Motor neuron (in vitro differentiated cells): ENCODE results near the gene OR11H6. TPM values are rescaled to one million over a fixed set of nuclear protein-coding genes. Genes with fewer than 3 reads are reported as not detected.
A peak's percentile ranks its signal among the peaks of the same experiment; 100 is the strongest.
"Not testable (repeated sequence)": the region's sequence is repeated elsewhere in the genome, so short reads cannot be mapped to it uniquely, and the experiment has no call there.

Experiments
- ATAC-seq, 8 experiments: fragments of 200-7000 bp; cut with Tn5 transposase; replicated peaks in 6 of 8; 2 replicates each; pipeline ENCODE4 v1.8.0; 2021; ENCODE audit warnings: mild to moderate bottlenecking in 8 of 8, moderate library complexity in 8 of 8
- H3K27ac ChIP-seq, 2 donors: fragments of 250-450 bp; sonication (Bioruptor Pico); 2 replicates each; pipeline ENCODE4 v1.9.0; 2021; ENCODE audit warnings: antibody characterized with exemption in 2 of 2, mild to moderate bottlenecking in 2 of 2, moderate library complexity in 1 of 2
- H3K4me1 ChIP-seq, 2 donors: fragments of 250-450 bp; sonication (Bioruptor Pico); replicated peaks in 1 of 2; 2 replicates each; pipeline ENCODE4 v1.6.1; 2021; ENCODE audit warnings: antibody characterized with exemption in 2 of 2, mild to moderate bottlenecking in 2 of 2, moderate library complexity in 1 of 2
- H3K4me3 ChIP-seq, 5 donors: fragments of 250-450 bp; sonication (Bioruptor Pico); 2 replicates each; pipeline ENCODE4 v1.9.0; 2021; ENCODE audit warnings: antibody characterized with exemption in 5 of 5, mild to moderate bottlenecking in 5 of 5, moderate library complexity in 4 of 5
- WGBS, 10 experiments: fragments of 450-650 bp; shearing (Covaris generic); methylation state at CpG; one replicate each; pipeline ENCODE4 v1.0.0; 2022; 5-methylcytosine and 5-hydroxymethylcytosine counted together
- in situ Hi-C, 9 experiments: fragments of 400-800 bp; cut with MboI; loops; one replicate each; pipeline ENCODE4 v1.15.0; 2021; ENCODE audit warnings: low sequenced_read_pairs in 9 of 9, low pct_unique_long_range_greater_than_20kb in 2 of 9; ENCODE audit not compliant: unreplicated experiment in 9 of 9
- total RNA-seq, 8 experiments: library from RNA; unstranded; fragments of 300-600 nt; gene quantifications; 2 replicates each; pipeline versions ENCODE4 v1.2.3 to v1.2.4, GENCODE V29; 2022

OR11H6 gene, protein sequence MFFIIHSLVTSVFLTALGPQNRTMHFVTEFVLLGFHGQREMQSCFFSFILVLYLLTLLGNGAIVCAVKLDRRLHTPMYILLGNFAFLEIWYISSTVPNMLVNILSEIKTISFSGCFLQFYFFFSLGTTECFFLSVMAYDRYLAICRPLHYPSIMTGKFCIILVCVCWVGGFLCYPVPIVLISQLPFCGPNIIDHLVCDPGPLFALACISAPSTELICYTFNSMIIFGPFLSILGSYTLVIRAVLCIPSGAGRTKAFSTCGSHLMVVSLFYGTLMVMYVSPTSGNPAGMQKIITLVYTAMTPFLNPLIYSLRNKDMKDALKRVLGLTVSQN
- total RNA-seq = under 1 TPM in 1 of 8 experiments, not detected in 7; 0.52 TPM

- Histone ChIP-seq H3K4me1 (no peaks in the 10 kb centered on the region), H3K27ac (no peak within 1 kb of the TSS), H3K4me3 (no peak within 1 kb of the TSS)
- ATAC-seq = no peak
- WGBS, 10 experiments = 0 to 25% (median 0%) methylated on average over 1 to 2 of the region's 2 CpGs; no CpG with 5 or more reads in 1 of the 10 experiments
- in situ Hi-C loops = no loop called here
These were observed at the start of gene OR11H6 for GRCh38 chr14:20223410-20223809. TSS of gene OR11H6 (plus strand) at chr14:20223710. CDS start at chr14:20223710, 0 bp downstream.

DNA sequence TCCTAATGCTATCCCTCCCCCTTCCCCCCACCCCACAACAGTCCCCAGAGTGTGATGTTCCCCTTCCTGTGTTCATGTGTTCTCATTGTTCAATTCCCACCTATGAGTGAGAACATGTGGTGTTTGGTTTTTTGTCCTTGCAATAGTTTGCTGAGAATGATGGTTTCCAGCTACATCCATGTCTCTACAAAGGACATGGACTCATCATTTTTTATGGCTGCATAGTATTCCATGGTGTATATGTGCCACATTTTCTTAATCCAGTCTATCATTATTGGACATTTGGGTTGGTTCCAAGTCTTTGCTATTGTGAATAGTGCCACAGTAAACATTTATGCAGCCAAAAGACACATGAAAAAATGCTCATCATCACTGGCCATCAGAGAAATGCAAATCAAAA is 49.3 kb upstream of the OR11H6 start:
- H3K27ac ChIP-seq, ATAC-seq, in situ Hi-C loops, H3K4me3 ChIP-seq, H3K4me1 ChIP-seq: not testable (repeated sequence)

GRCh38 chr14:20176330-20176729 is 47.2 kb upstream of the OR11H6 start:
- in situ Hi-C loops = no loop called here
- Histone ChIP-seq H3K4me1 (no peaks in the 10 kb centered on the region), H3K4me3 (no peak overlapping the region), H3K27ac (no peak overlapping the region)
- 9 to 50% (median 18%) methylated on average over 3 to 6 of the region's 6 CpGs for WGBS, 10 experiments
- no peak for ATAC-seq

- no peak for ATAC-seq
These were observed 46.0 kb upstream of the OR11H6 start for GRCh38 chr14:20177433-20177974.

DNA sequence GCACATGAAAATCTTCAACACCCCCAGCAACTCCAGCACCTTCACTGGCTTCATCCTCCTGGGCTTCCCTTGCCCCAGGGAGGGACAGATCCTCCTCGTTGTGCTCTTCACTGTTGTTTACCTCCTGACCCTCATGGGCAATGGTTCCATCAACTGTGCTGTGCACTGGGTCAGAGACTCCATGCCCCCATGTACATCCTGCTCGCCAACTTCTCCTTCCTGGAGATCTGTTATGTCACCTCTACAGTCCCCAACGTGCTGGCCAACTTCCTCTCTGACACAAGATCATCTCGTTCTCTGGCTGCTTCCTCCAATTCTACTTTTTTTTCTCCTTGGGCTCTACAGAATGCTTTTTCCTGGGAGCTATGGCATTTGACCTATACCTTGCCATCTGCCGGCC is 44.3 kb upstream of the OR11H6 start:
- no peaks in the 10 kb centered on the region for H3K4me1 ChIP-seq
- WGBS, 10 experiments = 0 to 38% (median 20%) methylated on average over 2 to 5 of the region's 5 CpGs; no CpG with 5 or more reads in 3 of the 10 experiments
- no peak overlapping the region for H3K4me3 ChIP-seq
- no peak overlapping the region for H3K27ac ChIP-seq
- in situ Hi-C loops = no loop called here
- no peak for ATAC-seq

More at GRCh38 chr14:20177433-20177974, 46.0 kb upstream of the OR11H6 start:
- Histone ChIP-seq H3K27ac (no peak overlapping the region), H3K4me1 (no peaks in the 10 kb centered on the region), H3K4me3 (no peak overlapping the region)
- in situ Hi-C loops = no loop called here
- WGBS, 10 experiments = 28 to 83% (median 58%) methylated on average over 1 to 7 of the region's 7 CpGs; no CpG with 5 or more reads in 1 of the 10 experiments

DNA sequence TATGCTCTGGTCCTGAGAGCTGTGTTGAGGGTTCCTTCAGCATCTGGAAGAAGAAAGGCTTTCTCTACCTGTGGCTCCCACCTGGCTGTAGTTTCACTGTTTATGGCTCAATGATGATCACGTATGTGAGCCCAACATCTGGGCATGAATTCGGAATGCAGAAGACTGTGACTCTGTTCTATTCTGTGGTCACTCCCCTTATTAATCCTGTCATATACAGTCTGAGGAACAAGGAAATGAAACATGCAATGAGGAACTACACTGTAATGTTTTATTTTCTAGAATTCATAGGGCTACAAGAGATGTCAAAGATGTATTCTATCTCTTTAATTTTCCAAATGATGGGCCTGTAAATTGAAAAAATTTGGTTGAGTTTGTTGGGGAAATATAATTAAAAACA is 43.6 kb upstream of the OR11H6 start:
- WGBS, 10 experiments = 0 to 55% (median 17%) methylated on average over 1 to 2 of the region's 2 CpGs; no CpG with 5 or more reads in 2 of the 10 experiments
- no peak for ATAC-seq

DNA sequence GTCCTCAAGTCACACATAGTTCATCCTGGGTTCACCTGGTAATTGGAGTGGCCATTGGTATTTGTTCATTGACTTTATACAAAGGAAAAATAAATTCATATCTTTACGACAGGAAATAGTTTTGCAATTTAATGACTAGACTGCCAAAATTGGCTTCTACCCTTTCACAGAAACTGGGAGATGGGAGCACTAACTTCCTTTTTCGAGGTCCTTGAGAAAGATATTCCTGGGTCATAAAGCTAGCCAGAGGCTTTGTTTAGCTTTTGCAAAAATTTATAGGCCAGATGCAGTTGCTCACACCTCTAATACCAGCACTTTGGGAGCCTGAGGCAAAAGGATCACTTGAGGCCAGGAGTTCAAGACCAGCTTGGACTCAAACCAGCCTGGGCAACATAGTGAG is 43.0 kb upstream of the OR11H6 start:
- Histone ChIP-seq H3K27ac (no peak overlapping the region), H3K4me1 (no peaks in the 10 kb centered on the region), H3K4me3 (no peak overlapping the region)
- ATAC-seq = no peak
- 0 to 89% (median 40%) methylated on average over 1 to 2 of the region's 2 CpGs; no CpG with 5 or more reads in 2 of the 10 experiments for WGBS, 10 experiments
- in situ Hi-C loops = no loop called here

More for the DNA sequence above, 43.6 kb upstream of the OR11H6 start:
- H3K4me1 ChIP-seq = no peaks in the 10 kb centered on the region
- in situ Hi-C loops = no loop called here
- H3K27ac ChIP-seq = no peak overlapping the region
- no peak overlapping the region for H3K4me3 ChIP-seq

DNA sequence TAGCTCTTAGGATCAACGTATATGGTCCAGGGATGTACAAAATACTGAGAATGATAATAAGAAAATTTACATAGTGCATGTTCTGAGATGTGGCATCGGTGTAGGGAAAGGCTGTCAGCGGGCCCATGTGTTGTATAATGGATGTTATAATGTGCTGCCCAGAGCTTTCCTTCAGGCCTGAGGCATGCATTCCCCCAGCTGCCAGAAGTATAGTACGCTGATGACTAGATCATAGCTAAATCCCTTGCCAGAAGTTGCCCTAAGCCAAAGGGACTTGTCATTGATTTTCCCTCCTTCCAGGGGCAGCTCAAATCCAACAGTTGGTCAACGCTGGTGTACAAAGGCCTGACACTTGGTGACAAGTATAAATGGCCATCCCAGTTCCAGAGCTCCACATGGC is 39.3 kb upstream of the OR11H6 start:
- in situ Hi-C loops = no loop called here
- no peak for ATAC-seq
- Histone ChIP-seq H3K27ac (no peak overlapping the region), H3K4me1 (no peaks in the 10 kb centered on the region), H3K4me3 (no peak overlapping the region)
- 0 to 22% (median 6%) methylated on average over 1 to 5 of the region's 5 CpGs; no CpG with 5 or more reads in 4 of the 10 experiments for WGBS, 10 experiments

DNA sequence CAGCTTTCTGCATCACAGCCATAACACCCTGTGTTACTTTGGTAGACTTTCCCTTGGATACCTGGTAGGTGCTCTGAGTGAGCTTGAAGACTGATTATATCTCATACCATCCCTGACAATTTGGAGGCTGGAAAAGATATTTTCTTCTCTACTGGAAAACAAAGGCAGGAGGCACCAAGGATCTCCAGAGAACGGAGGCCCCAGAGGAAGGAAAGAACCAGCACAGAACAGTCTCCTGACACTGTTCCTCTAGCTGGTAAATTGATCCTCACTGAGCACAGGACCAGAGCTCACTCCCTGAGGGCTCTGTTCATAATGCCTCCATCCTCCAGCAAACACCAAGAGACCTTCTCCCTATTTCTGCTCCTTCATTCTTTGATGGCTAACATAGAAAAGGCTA is 32.9 kb upstream of the OR11H6 start, which contains the start of gene OR11G2:
OR11G2 (plus strand) TSS at position 301 of the 400 bp plus-strand sequence. CDS start 6,542 bp downstream, outside the sequence.
- H3K4me1 ChIP-seq = no peaks in the 10 kb centered on the region
- in situ Hi-C loops = no loop called here
- no peak within 1 kb of the TSS for H3K4me3 ChIP-seq
- no peak for ATAC-seq
- no peak within 1 kb of the TSS for H3K27ac ChIP-seq
- 0 to 17% (median 0%) methylated on average over 1 of the region's 1 CpG; no CpG with 5 or more reads in 3 of the 10 experiments for WGBS, 10 experiments

GRCh38 chr14:20191396-20191795 is 32.1 kb upstream of the OR11H6 start:
- no peaks in the 10 kb centered on the region for H3K4me1 ChIP-seq
- 0 to 92% (median 53%) methylated on average over 2 to 3 of the region's 3 CpGs for WGBS, 10 experiments
- in situ Hi-C loops = no loop called here
- no peak overlapping the region for H3K27ac ChIP-seq
- ATAC-seq = no peak
- no peak overlapping the region for H3K4me3 ChIP-seq

- in situ Hi-C loops = no loop called here
- Histone ChIP-seq H3K4me1 (no peaks in the 10 kb centered on the region), H3K4me3 (no peak overlapping the region), H3K27ac (no peak overlapping the region)
- no peak for ATAC-seq
These were observed 29.4 kb upstream of the OR11H6 start for GRCh38 chr14:20194101-20194500.

DNA sequence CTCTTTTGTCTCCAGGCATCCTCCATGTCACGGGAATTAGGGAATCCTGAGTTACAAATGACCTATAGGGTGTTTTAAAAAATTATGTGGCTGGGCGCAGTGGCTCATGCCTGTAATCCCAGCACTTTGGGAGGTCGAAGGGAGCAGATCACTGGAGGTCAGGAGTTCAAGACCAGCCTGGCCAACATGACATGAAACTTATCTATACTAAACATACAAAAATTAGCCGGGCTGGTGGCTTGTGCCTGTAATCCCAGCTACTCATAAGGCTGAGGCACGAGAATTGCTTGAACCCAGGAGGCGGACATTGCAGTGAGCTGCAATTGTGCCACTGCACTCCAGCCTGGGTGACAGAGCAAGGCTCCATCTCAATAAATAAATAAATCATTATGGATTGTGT is 28.3 kb upstream of the OR11H6 start:
- WGBS, 10 experiments = 13 to 100% (median 45%) methylated on average over 1 to 6 of the region's 6 CpGs; no CpG with 5 or more reads in 2 of the 10 experiments
- H3K4me1 ChIP-seq, in situ Hi-C loops, H3K4me3 ChIP-seq, ATAC-seq, H3K27ac ChIP-seq: not testable (repeated sequence)

- no peaks in the 10 kb centered on the region for H3K4me1 ChIP-seq
- no peak overlapping the region for H3K4me3 ChIP-seq
- peak in 1 of 8 experiments; percentile 63 for ATAC-seq
- in situ Hi-C loops = no loop called here
- no peak overlapping the region for H3K27ac ChIP-seq
- WGBS, 10 experiments = 0 to 30% (median 2%) methylated on average over 1 to 2 of the region's 2 CpGs
These were observed 27.6 kb upstream of the OR11H6 start for GRCh38 chr14:20195911-20196310.

- H3K27ac ChIP-seq = no peak overlapping the region
- ATAC-seq = no peak
- in situ Hi-C loops = no loop called here
- H3K4me1 ChIP-seq = no peaks in the 10 kb centered on the region
- WGBS, 10 experiments = 34 to 86% (median 60%) methylated on average over 1 to 5 of the region's 6 CpGs; no CpG with 5 or more reads in 3 of the 10 experiments
- no peak overlapping the region for H3K4me3 ChIP-seq
These were observed 26.1 kb upstream of the OR11H6 start for GRCh38 chr14:20197459-20197858.
